H9 (cell line): ENCODE measurements around the gene OR10V1. TPM values are rescaled to one million over a fixed set of nuclear protein-coding genes. Genes with fewer than 3 reads are reported as not detected.

Source experiments
- DNase-seq: peaks from one replicate; pipeline ENCODE4 v3.0.0-alpha.2; 2017
- H2AFZ ChIP-seq: one replicate; pipeline ENCODE4 v1.6.1; 2013; ENCODE audit warnings: mild to moderate bottlenecking, low read length, control low read depth, moderate library complexity
- H2AK5ac ChIP-seq: 2 replicates; pipeline ENCODE4 v1.6.1; 2013; ENCODE audit warnings: low read length, control low read depth, mixed read lengths; ENCODE audit not compliant: insufficient read length
- H2BK120ac ChIP-seq: one replicate; pipeline ENCODE4 v1.6.1; 2013; ENCODE audit warnings: low read depth, mild to moderate bottlenecking, low read length, control low read depth, inconsistent platforms; ENCODE audit not compliant: poor library complexity, severe bottlenecking
- H2BK12ac ChIP-seq: 2 replicates; pipeline ENCODE4 v1.6.1; 2013; ENCODE audit warnings: low read length, control low read depth, mixed read lengths, low read depth; ENCODE audit not compliant: insufficient read length
- H2BK15ac ChIP-seq: 2 replicates; pipeline ENCODE4 v1.6.1; 2013; ENCODE audit warnings: low read depth, low read length, control low read depth
- H2BK20ac ChIP-seq: one replicate; pipeline ENCODE4 v1.6.1; 2013; ENCODE audit warnings: low read depth, mild to moderate bottlenecking, low read length, control low read depth, inconsistent platforms; ENCODE audit not compliant: poor library complexity, severe bottlenecking
- H2BK5ac ChIP-seq: 2 replicates; pipeline ENCODE4 v1.6.1; 2013; ENCODE audit warnings: low read length, control low read depth, mixed read lengths; ENCODE audit not compliant: insufficient read length
- H3K14ac ChIP-seq: 2 replicates; pipeline ENCODE4 v1.6.1; 2013; ENCODE audit warnings: low read length, control low read depth; ENCODE audit not compliant: insufficient read depth
- H3K18ac ChIP-seq: 2 replicates; pipeline ENCODE4 v1.6.1; 2013; ENCODE audit warnings: low read depth, mild to moderate bottlenecking, mixed read lengths, low read length, control low read depth; ENCODE audit not compliant: insufficient read length
- H3K23ac ChIP-seq: 2 replicates; pipeline ENCODE4 v1.6.1; 2013; ENCODE audit warnings: low read length, control low read depth, mixed read lengths, low read depth; ENCODE audit not compliant: insufficient read length
- H3K23me2 ChIP-seq: 2 replicates; pipeline ENCODE4 v1.6.1; 2013; ENCODE audit warnings: low read depth, mild to moderate bottlenecking, mixed read lengths, low read length, control low read depth; ENCODE audit not compliant: insufficient read length, poor library complexity, severe bottlenecking
- H3K27ac ChIP-seq: 2 replicates; pipeline ENCODE4 v1.5.1; 2013; ENCODE audit warnings: low read length, control low read depth, mixed read lengths, low read depth; ENCODE audit not compliant: insufficient read length
- H3K27me3 ChIP-seq: 2 replicates; pipeline ENCODE4 v1.6.1; 2013; ENCODE audit warnings: low read length, control low read depth, inconsistent platforms; ENCODE audit not compliant: insufficient read depth
- H3K4ac ChIP-seq: 2 replicates; pipeline ENCODE4 v1.6.1; 2013; ENCODE audit warnings: low read depth, mild to moderate bottlenecking, control low read depth, inconsistent platforms, low read length, moderate library complexity
- H3K4me1 ChIP-seq: 2 replicates; pipeline ENCODE4 v1.6.1; 2013; ENCODE audit warnings: low read length, control low read depth, inconsistent platforms; ENCODE audit not compliant: insufficient read depth
- H3K4me2 ChIP-seq: 2 replicates; pipeline ENCODE4 v1.6.1; 2013; ENCODE audit warnings: low read length, control low read depth, mixed read lengths; ENCODE audit not compliant: insufficient read length, insufficient read depth
- H3K56ac ChIP-seq: 2 replicates; pipeline ENCODE4 v1.6.1; 2013; ENCODE audit warnings: low read depth, mild to moderate bottlenecking, mixed read lengths, low read length, control low read depth; ENCODE audit not compliant: insufficient read length
- H3K79me1 ChIP-seq: 2 replicates; pipeline ENCODE4 v1.6.1; 2013; ENCODE audit warnings: low read depth, mild to moderate bottlenecking, moderate library complexity, low read length, control low read depth, inconsistent platforms; ENCODE audit not compliant: insufficient read depth, poor library complexity, severe bottlenecking
- H3K79me2 ChIP-seq: 2 replicates; pipeline ENCODE4 v1.6.1; 2013; ENCODE audit warnings: low read length, control low read depth, inconsistent platforms; ENCODE audit not compliant: insufficient read depth
- H3K9ac ChIP-seq: 2 replicates; pipeline ENCODE4 v1.6.1; 2013; ENCODE audit warnings: low read length, control low read depth, mixed read lengths; ENCODE audit not compliant: insufficient read length; ENCODE audit errors: extremely low read depth
- H3K9me3 ChIP-seq: one replicate; pipeline ENCODE4 v1.6.1; 2013; ENCODE audit warnings: low read depth, low read length, inconsistent platforms; ENCODE audit not compliant: control insufficient read depth
- H3T11ph ChIP-seq: one replicate; pipeline ENCODE4 v1.6.1; 2013; ENCODE audit warnings: mild to moderate bottlenecking, low read length, control low read depth, inconsistent platforms
- H4K20me1 ChIP-seq: one replicate; pipeline ENCODE4 v1.6.1; 2013; ENCODE audit not compliant: control insufficient read depth, insufficient read length, insufficient read depth
- H4K5ac ChIP-seq: 2 replicates; pipeline ENCODE4 v1.6.1; 2013; ENCODE audit warnings: low read depth, mild to moderate bottlenecking, mixed read lengths, low read length, control low read depth; ENCODE audit not compliant: insufficient read length
- H4K8ac ChIP-seq: replicated peaks from 2 replicates; pipeline ENCODE4 v1.6.1; 2013; ENCODE audit warnings: low read length, control low read depth, mixed read lengths, low read depth; ENCODE audit not compliant: insufficient read length
- H4K91ac ChIP-seq: 2 replicates; pipeline ENCODE4 v1.6.1; 2013; ENCODE audit warnings: low read depth, mild to moderate bottlenecking, moderate library complexity, mixed read lengths, low read length, control low read depth; ENCODE audit not compliant: insufficient read length
- H3K27ac Mint-ChIP-seq, 3 experiments: 2 replicates in 2 of 3; 3 replicates in 1 of 3; pipeline ENCODE4 v1.8.0; 2020 to 2021; ENCODE audit warnings: mixed read lengths in 3 of 3, mild to moderate bottlenecking in 1 of 3, moderate library complexity in 1 of 3
- H3K27me3 Mint-ChIP-seq: 2 replicates; pipeline ENCODE4 v1.8.0; 2021; ENCODE audit warnings: low read depth, mild to moderate bottlenecking, moderate library complexity, mixed read lengths
- H3K36me3 Mint-ChIP-seq, 3 experiments: 2 replicates in 2 of 3; 3 replicates in 1 of 3; pipeline ENCODE4 v1.8.0; 2020 to 2021; ENCODE audit warnings: low read depth in 3 of 3, mixed read lengths in 3 of 3; ENCODE audit not compliant: insufficient read depth in 1 of 3
- H3K4me1 Mint-ChIP-seq, 2 experiments: 2 replicates each; pipeline ENCODE4 v1.8.0; 2020; ENCODE audit warnings: mixed read lengths in 2 of 2
- H3K4me3 Mint-ChIP-seq, 2 experiments: 2 replicates in 1 of 2; 3 replicates in 1 of 2; pipeline ENCODE4 v1.8.0; 2020 to 2021; ENCODE audit warnings: mild to moderate bottlenecking in 2 of 2, mixed read lengths in 2 of 2, moderate library complexity in 1 of 2
- H3K9me3 Mint-ChIP-seq, 2 experiments: 2 replicates in 1 of 2; 3 replicates in 1 of 2; pipeline ENCODE4 v1.8.0; 2020; ENCODE audit warnings: mild to moderate bottlenecking in 2 of 2, mixed read lengths in 2 of 2, moderate library complexity in 1 of 2
- CTCF ChIP-seq: fragments of 200-600 bp; sonication (generic); conservative IDR thresholded peaks from 3 replicates; pipeline ENCODE4 v1.8.0; 2021; ENCODE audit warnings: antibody characterized with exemption, mild to moderate bottlenecking
- WGBS: extraction: QIAGEN DNeasy Blood & Tissue Kit; methylation state at CpG from one replicate; pipeline ENCODE4 v1.1.7; 2013; ENCODE audit warnings: missing lambda C conversion rate, low lambda C conversion rate, mixed read lengths; ENCODE audit not compliant: insufficient read length; ENCODE audit errors: extremely low coverage; 5-methylcytosine and 5-hydroxymethylcytosine counted together
- total RNA-seq: library from RNA; stranded (reverse); gene quantifications from 2 replicates; pipeline ENCODE4 v1.2.1, GENCODE V29; 2021

Gene OR10V1
- total RNA-seq, 1 experiment from 2014 or later: not detected

- H3K56ac ChIP-seq: no peak overlapping the region
- peaks cover 3% of the 10 kb centered on the region; the same call in 1 of the 2 replicates for H3K4me1 ChIP-seq
- H2AFZ ChIP-seq: no peak overlapping the region
- H2BK5ac ChIP-seq: no peak overlapping the region
- no peaks in the 10 kb centered on the region; the same call in 1 of the 2 replicates for H3K27me3 Mint-ChIP-seq
- no peak overlapping the region for H2AK5ac ChIP-seq
- WGBS: no CpG with 5 or more reads among the region's 1 CpG
- no peak overlapping the region for H2BK20ac ChIP-seq
- no peak overlapping the region for H4K8ac ChIP-seq
- no peak overlapping the region for H4K91ac ChIP-seq
- DNase-seq: no peak
- no peak overlapping the region for H3K27ac ChIP-seq
- H3K79me2 ChIP-seq: peaks cover 2% of the 10 kb centered on the region; the same call in 1 of the 2 replicates
- no peak overlapping the region for H3K4ac ChIP-seq
- no peaks in the 10 kb centered on the region for H3K79me1 ChIP-seq
- peaks cover 16 to 18% of the 10 kb centered on the region in 2 experiments for H3K4me1 Mint-ChIP-seq
- H3K27ac Mint-ChIP-seq: no peak overlapping the region
- no peak overlapping the region for H4K5ac ChIP-seq
- no peak for TF ChIP-seq CTCF
- no peak overlapping the region for H2BK120ac ChIP-seq
- H3K36me3 Mint-ChIP-seq: peaks cover 9 to 41% (median 33%) of the 10 kb centered on the region in 3 experiments; a peak in 5 of 7 replicates
- H2BK15ac ChIP-seq: no peak overlapping the region
- H3K4me3 Mint-ChIP-seq: peak overlapping the region; percentile 4 to 88; a peak in 2 of 5 replicates
- no peaks in the 10 kb centered on the region; a peak in 2 of 5 replicates for H3K9me3 Mint-ChIP-seq
- no peak overlapping the region for H3K9ac ChIP-seq
- no peak overlapping the region for H3K18ac ChIP-seq
- peaks cover 10% of the 10 kb centered on the region for H3K23me2 ChIP-seq
- H4K20me1 ChIP-seq: no peaks in the 10 kb centered on the region
- no peak overlapping the region for H2BK12ac ChIP-seq
- no peak overlapping the region for H3K23ac ChIP-seq
- no peaks in the 10 kb centered on the region for H3K9me3 ChIP-seq
- H3K27me3 ChIP-seq: no peaks in the 10 kb centered on the region
- no peak overlapping the region for H3K4me2 ChIP-seq
- no peak overlapping the region for H3T11ph ChIP-seq
- H3K14ac ChIP-seq: no peak overlapping the region
Observed at GRCh38 chr11:59666969-59667368, 46.7 kb downstream of the OR10V1 start.

Other genes with a start within 250 kb of the OR10V1 start
- not detected in 2 replicates for gene OR4D10, start 240.5 kb downstream of the OR10V1 start, total RNA-seq
- gene OR4D11, start 210.3 kb downstream of the OR10V1 start, total RNA-seq: not detected in 2 replicates
- not detected in 2 replicates for gene OR4D9, start 202.3 kb downstream of the OR10V1 start, total RNA-seq
- 46.7 and 48.5 TPM in 2 replicates for gene OSBP, start 98.1 kb downstream of the OR10V1 start, total RNA-seq
- 31.4 and 32.5 TPM in 2 replicates for gene PATL1, start 44.8 kb downstream of the OR10V1 start, total RNA-seq
- 37.7 and 41.0 TPM in 2 replicates for gene STX3, start 41.5 kb upstream of the OR10V1 start, total RNA-seq
- gene MRPL16, start 96.9 kb upstream of the OR10V1 start, total RNA-seq: 84.5 and 87.1 TPM in 2 replicates
- not detected in 2 replicates for gene CBLIF, start 131.7 kb upstream of the OR10V1 start, total RNA-seq
- gene TCN1, start 152.6 kb upstream of the OR10V1 start, total RNA-seq: not detected in 2 replicates
- gene OOSP3, start 164.9 kb upstream of the OR10V1 start, total RNA-seq: not detected in 2 replicates
- not detected in 2 replicates for gene OOSP1, start 224.6 kb upstream of the OR10V1 start, total RNA-seq